Mesothelial cell of epicardium (in vitro differentiated cells): Measurements from ENCODE around the gene NAALAD2. TPM values are rescaled to one million over a fixed set of nuclear protein-coding genes. Genes with fewer than 3 reads are reported as not detected.
"Not testable (repeated sequence)": the region's sequence is repeated elsewhere in the genome, so short reads cannot be mapped to it uniquely, and the experiment has no call there.

Source experiments
- DNase-seq, 2 experiments: peaks; one replicate each; pipeline ENCODE4 v3.0.0; 2021; ENCODE audit warnings: low spot score in 2 of 2; ENCODE audit not compliant: unreplicated experiment in 2 of 2
- H3K27ac Mint-ChIP-seq: 2 replicates; pipeline ENCODE4 v1.8.0; 2021; ENCODE audit warnings: mixed read lengths
- H3K27me3 Mint-ChIP-seq: 2 replicates; pipeline ENCODE4 v1.8.0; 2021; ENCODE audit warnings: low read depth, mixed read lengths
- H3K36me3 Mint-ChIP-seq: 2 replicates; pipeline ENCODE4 v1.8.0; 2021; ENCODE audit warnings: mixed read lengths
- H3K4me1 Mint-ChIP-seq: 2 replicates; pipeline ENCODE4 v1.8.0; 2021; ENCODE audit warnings: mixed read lengths
- H3K4me3 Mint-ChIP-seq: 2 replicates; pipeline ENCODE4 v1.8.0; 2021; ENCODE audit warnings: mild to moderate bottlenecking, moderate library complexity, mixed read lengths
- H3K9me3 Mint-ChIP-seq: 2 replicates; pipeline ENCODE4 v1.8.0; 2021; ENCODE audit warnings: mixed read lengths
- total RNA-seq: library from RNA; stranded (reverse); gene quantifications from 3 replicates; pipeline ENCODE4 v1.2.1, GENCODE V29; 2021
- TF ChIP-seq, protein P1 (sequence below): fragments of 200-600 bp; sonication (generic); IDR thresholded peaks from one replicate; pipeline ENCODE4 v1.5.0; 2021; ENCODE audit warnings: antibody characterized with exemption; ENCODE audit not compliant: unreplicated experiment

NAALAD2 gene
- total RNA-seq, 1 donor from 2014 or later, result 39.5 TPM

DNA sequence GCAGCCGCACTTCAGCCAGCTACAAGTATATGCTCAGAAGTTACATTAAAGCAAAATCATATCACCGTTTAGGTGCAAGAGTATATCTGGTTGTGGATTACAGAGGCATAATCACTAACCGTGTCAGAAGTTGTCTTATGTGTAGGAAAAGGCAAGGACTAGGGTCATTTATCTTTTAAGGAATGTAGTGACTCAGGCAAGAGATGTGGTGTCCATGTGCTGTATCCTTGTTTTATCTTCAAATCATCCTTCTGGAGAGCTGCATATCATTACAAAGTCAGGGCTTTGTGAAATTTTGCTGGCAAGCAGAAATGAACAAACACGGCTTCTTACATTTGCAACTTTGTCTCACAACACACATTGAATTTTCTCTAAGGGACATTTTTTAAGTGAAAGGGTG, 101.1 kb downstream of the NAALAD2 start:
- H3K9me3 Mint-ChIP-seq, result peaks cover 4% of the 10 kb centered on the region
- no peak for DNase-seq
- TF ChIP-seq, protein P1, sequence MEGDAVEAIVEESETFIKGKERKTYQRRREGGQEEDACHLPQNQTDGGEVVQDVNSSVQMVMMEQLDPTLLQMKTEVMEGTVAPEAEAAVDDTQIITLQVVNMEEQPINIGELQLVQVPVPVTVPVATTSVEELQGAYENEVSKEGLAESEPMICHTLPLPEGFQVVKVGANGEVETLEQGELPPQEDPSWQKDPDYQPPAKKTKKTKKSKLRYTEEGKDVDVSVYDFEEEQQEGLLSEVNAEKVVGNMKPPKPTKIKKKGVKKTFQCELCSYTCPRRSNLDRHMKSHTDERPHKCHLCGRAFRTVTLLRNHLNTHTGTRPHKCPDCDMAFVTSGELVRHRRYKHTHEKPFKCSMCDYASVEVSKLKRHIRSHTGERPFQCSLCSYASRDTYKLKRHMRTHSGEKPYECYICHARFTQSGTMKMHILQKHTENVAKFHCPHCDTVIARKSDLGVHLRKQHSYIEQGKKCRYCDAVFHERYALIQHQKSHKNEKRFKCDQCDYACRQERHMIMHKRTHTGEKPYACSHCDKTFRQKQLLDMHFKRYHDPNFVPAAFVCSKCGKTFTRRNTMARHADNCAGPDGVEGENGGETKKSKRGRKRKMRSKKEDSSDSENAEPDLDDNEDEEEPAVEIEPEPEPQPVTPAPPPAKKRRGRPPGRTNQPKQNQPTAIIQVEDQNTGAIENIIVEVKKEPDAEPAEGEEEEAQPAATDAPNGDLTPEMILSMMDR, result no peak

DNA sequence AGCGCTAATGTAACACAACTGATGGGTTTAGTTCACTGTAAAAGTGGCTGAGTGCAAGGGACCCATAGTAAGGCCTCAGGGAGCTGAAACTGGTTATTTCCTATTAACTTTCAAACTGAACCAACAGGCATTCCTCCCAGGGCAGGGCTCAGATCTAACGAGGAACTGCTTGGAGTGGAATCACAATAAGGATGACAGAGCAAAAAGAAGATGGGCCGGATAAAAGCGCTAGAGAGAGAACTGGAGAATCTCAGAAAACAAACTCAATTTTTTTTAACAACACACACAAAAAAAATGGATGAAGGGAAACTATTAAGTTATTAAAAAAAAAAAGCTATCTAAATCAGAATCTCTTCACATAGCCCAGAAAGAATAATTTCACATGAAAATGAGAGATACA, 102.5 kb downstream of the NAALAD2 start:
- Mint-ChIP-seq H3K4me1 (peaks cover 10% of the 10 kb centered on the region), H3K27me3 (no peaks in the 10 kb centered on the region), H3K9me3 (no peaks in the 10 kb centered on the region), H3K36me3 (no peaks in the 10 kb centered on the region), H3K4me3 (no peak overlapping the region), H3K27ac (no peak overlapping the region)
- TF ChIP-seq, protein P1, result no peak
- no peak for DNase-seq

More for the DNA sequence above, 101.1 kb downstream of the NAALAD2 start:
- peaks cover 10% of the 10 kb centered on the region for H3K4me1 Mint-ChIP-seq
- no peaks in the 10 kb centered on the region for H3K36me3 Mint-ChIP-seq
- no peak overlapping the region for H3K4me3 Mint-ChIP-seq
- peak overlapping the region; percentile 50 for H3K27ac Mint-ChIP-seq
- no peaks in the 10 kb centered on the region for H3K27me3 Mint-ChIP-seq

DNA sequence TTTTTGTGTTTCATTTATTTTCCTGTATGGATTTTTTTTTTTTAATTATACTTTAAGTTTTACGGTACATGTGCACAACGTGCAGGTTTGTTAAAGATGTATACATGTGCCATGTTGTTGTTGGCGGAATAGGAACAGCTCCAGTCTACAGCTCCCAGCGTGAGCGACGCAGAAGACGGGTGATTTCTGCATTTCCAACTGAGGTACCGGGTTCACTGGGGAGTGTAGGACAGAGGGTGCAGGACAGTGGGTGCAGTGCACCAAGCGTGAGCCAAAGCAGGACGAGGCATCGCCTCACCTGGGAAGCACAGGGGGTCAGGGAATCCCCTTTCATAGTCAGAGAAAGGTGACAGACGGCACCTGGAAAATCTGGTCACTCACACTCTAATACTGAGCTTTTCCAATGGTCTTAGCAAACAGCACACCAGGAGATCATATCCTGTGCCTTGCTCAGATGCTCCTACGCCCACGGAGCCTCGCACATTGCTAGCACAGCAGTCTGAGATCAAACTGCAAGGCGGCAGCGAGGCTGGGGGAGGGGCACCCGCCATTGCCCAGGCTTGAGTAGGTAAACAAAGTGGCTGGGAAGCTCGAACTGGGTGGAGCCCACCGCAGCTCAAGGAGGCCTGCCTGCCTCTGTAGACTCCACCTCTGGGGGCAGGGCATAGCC, 105.6 kb downstream of the NAALAD2 start:
- not testable (repeated sequence) for H3K4me3 Mint-ChIP-seq, DNase-seq, H3K36me3 Mint-ChIP-seq, H3K4me1 Mint-ChIP-seq, H3K27me3 Mint-ChIP-seq, H3K9me3 Mint-ChIP-seq, H3K27ac Mint-ChIP-seq

DNA sequence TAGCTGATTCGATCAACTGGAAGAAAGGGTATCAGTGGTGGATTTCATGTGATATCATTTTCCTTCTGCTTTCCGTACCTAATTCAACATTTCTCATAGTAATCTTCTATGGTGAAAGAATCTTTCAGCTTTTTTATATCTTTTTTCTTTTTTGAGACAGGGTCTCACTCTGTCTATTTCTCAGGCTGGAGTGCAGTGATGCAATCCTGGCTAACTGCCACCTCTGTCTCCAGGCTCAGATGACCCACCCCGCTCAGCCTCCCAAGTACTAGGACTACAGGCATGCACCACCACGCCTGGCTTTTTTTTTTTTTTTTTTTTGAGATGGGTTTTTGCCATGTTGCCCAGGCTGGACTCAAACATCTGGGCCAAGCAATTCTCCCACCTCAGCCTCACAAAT, 107.0 kb downstream of the NAALAD2 start:
- no peak overlapping the region for H3K27ac Mint-ChIP-seq
- no peak overlapping the region for H3K4me3 Mint-ChIP-seq
- no peak for DNase-seq
- H3K36me3 Mint-ChIP-seq, result no peaks in the 10 kb centered on the region
- no peaks in the 10 kb centered on the region for H3K4me1 Mint-ChIP-seq
- H3K9me3 Mint-ChIP-seq, result no peaks in the 10 kb centered on the region
- no peaks in the 10 kb centered on the region for H3K27me3 Mint-ChIP-seq
- TF ChIP-seq, protein P1, result no peak

Other genes starting within 250 kb of the NAALAD2 start
- not detected in 3 replicates for gene TRIM49D1, start 212.4 kb upstream of the NAALAD2 start, total RNA-seq
- not detected in 3 replicates for gene TRIM49D2, start 210.6 kb upstream of the NAALAD2 start, total RNA-seq
- gene TRIM64, start 168.6 kb upstream of the NAALAD2 start, total RNA-seq, result not detected in 3 replicates
- gene TRIM49C, start 103.6 kb upstream of the NAALAD2 start, total RNA-seq, result not detected in 3 replicates
- not detected in 3 replicates for gene UBTFL1, start 48.7 kb upstream of the NAALAD2 start, total RNA-seq
- gene CHORDC1, start 88.4 kb downstream of the NAALAD2 start, total RNA-seq, result 43.4 to 45.8 TPM (median 44.9 TPM) in 3 replicates